GM12878 (cell line): ENCODE results near the gene LMX1B. TPM values are rescaled to one million over a fixed set of nuclear protein-coding genes. Genes with fewer than 3 reads are reported as not detected.

Experiments used
- ATAC-seq: fragments of 200-7000 bp; cut with Tn5 transposase; 3 replicates; pipeline ENCODE4 v1.9.1; 2020; ENCODE audit warnings: mild to moderate bottlenecking, moderate library complexity
- BruUV-seq: library from RNA; stranded (reverse); fragments of 400-500 nt; replicated peaks from 2 replicates; lab custom pipeline; 2021; lab: Mats Ljungman, UMichigan
- CTCF ChIA-PET: fragments of 300-600 bp; sonication (Branson Sonifier 250); formaldehyde crosslinking; extraction: SDS; loops from one replicate; lab custom pipeline; 2021; ENCODE audit warnings: inconsistent platforms; lab: Yijun Ruan, JAX
- POLR2A ChIA-PET: fragments of 350-600 bp; formaldehyde crosslinking; extraction: SDS; loops from one replicate; lab custom pipeline; 2021; ENCODE audit warnings: inconsistent platforms; lab: Charles Lee
- RAD21 ChIA-PET: fragments of 300-600 bp; sonication (Branson Sonifier 250); formaldehyde crosslinking; loops from one replicate; lab custom pipeline; 2023; ENCODE audit warnings: antibody characterized with exemption; ENCODE audit not compliant: unreplicated experiment; lab: Charles Lee
- SMC1A ChIA-PET: fragments of 300-600 bp; sonication (Branson Sonifier 250); formaldehyde crosslinking; loops from one replicate; lab custom pipeline; 2023; ENCODE audit not compliant: unreplicated experiment, uncharacterized antibody; lab: Charles Lee
- DNase-seq: peaks from one replicate; pipeline ENCODE4 v3.0.0-alpha.2; 2011; ENCODE audit warnings: low read depth, low spot score
- FAIRE-seq: peaks from 3 replicates; lab custom pipeline; 2011; peaks lifted over from hg19 to GRCh38; lab: Jason Lieb, UNC
- H2AFZ ChIP-seq: 2 replicates; pipeline ENCODE4 v1.6.0; 2011; ENCODE audit warnings: low read depth, low read length, control low read depth; ENCODE audit not compliant: control insufficient read depth
- H3K27ac ChIP-seq: 2 replicates; pipeline ENCODE4 v1.5.1; 2011; ENCODE audit warnings: control low read depth; ENCODE audit not compliant: control insufficient read depth, insufficient read depth
- H3K27me3 ChIP-seq, 2 experiments: replicated peaks in 1 of 2; 2 replicates each; pipeline versions ENCODE4 v1.6.0 to v1.6.1; 2011; ENCODE audit warnings: low read length in 1 of 2; ENCODE audit not compliant: control insufficient read depth in 2 of 2, insufficient read depth in 2 of 2
- H3K36me3 ChIP-seq, 2 experiments: 2 replicates each; pipeline ENCODE4 v1.5.1; 2011; ENCODE audit warnings: low read length in 1 of 2; ENCODE audit not compliant: control insufficient read depth in 2 of 2, insufficient read depth in 2 of 2
- H3K4me1 ChIP-seq: 2 replicates; pipeline ENCODE4 v1.6.1; 2011; ENCODE audit warnings: mild to moderate bottlenecking, low read length, moderate library complexity, mixed read lengths; ENCODE audit not compliant: control insufficient read depth, insufficient read depth
- H3K4me2 ChIP-seq: 2 replicates; pipeline ENCODE4 v1.6.0; 2011; ENCODE audit warnings: control low read depth; ENCODE audit not compliant: control insufficient read depth, insufficient read depth
- H3K4me3 ChIP-seq: fragments of 200-600 bp; sonication (generic); 2 replicates; pipeline ENCODE4 v1.5.1; 2016
- H3K79me2 ChIP-seq: 2 replicates; pipeline ENCODE4 v1.6.0; 2011; ENCODE audit warnings: low read length; ENCODE audit not compliant: control insufficient read depth, insufficient read depth
- H3K9ac ChIP-seq: 2 replicates; pipeline ENCODE4 v1.8.0; 2011; ENCODE audit warnings: low read length, control low read depth, mixed read lengths; ENCODE audit not compliant: control insufficient read depth, insufficient read depth
- H3K9me3 ChIP-seq: replicated peaks from 3 replicates; pipeline ENCODE4 v1.5.1; 2011; ENCODE audit warnings: mild to moderate bottlenecking, low read length; ENCODE audit not compliant: control insufficient read depth, insufficient read depth
- H4K20me1 ChIP-seq: 2 replicates; pipeline ENCODE4 v1.6.0; 2011; ENCODE audit not compliant: control insufficient read depth, insufficient read depth
- ATF7 ChIP-seq: fragments of 450-650 bp; IDR thresholded peaks from 2 replicates; pipeline ENCODE4 v1.6.1; 2016; ENCODE audit warnings: low read depth, mild to moderate bottlenecking
- BACH1 ChIP-seq: fragments of 450-650 bp; IDR thresholded peaks from 2 replicates; pipeline ENCODE4 v1.6.1; 2017; ENCODE audit warnings: mild to moderate bottlenecking, borderline replicate concordance
- CBX5 ChIP-seq: sonication (generic); IDR thresholded peaks from 2 replicates; pipeline ENCODE4 v1.6.1; 2016; ENCODE audit warnings: low read depth, moderate library complexity, mild to moderate bottlenecking, inconsistent platforms
- MYB ChIP-seq: fragments of 150-350 bp; IDR thresholded peaks from 2 replicates; pipeline ENCODE4 v1.6.1; 2014; ENCODE audit warnings: mild to moderate bottlenecking, low read depth, low read length, borderline replicate concordance
- POU2F2 ChIP-seq: IDR thresholded peaks from 3 replicates; pipeline ENCODE4 v1.6.1; 2011; ENCODE audit warnings: low read depth, mild to moderate bottlenecking, low read length, borderline replicate concordance
- RAD21 ChIP-seq: IDR thresholded peaks from 2 replicates; pipeline ENCODE4 v1.6.1; 2011; ENCODE audit warnings: mild to moderate bottlenecking, low read depth, low read length, moderate library complexity; ENCODE audit not compliant: insufficient read depth
- RAD51 ChIP-seq: fragments of 450-650 bp; IDR thresholded peaks from 2 replicates; pipeline ENCODE4 v1.6.1; 2016; ENCODE audit warnings: moderate library complexity, mild to moderate bottlenecking, inconsistent platforms
- SRF ChIP-seq, 2 experiments: IDR thresholded peaks; 2 replicates each; pipeline ENCODE4 v1.6.1; 2011; ENCODE audit warnings: low read depth in 2 of 2, low read length in 2 of 2, mild to moderate bottlenecking in 1 of 2, moderate library complexity in 1 of 2
- YBX1 ChIP-seq: fragments of 450-650 bp; IDR thresholded peaks from 2 replicates; pipeline ENCODE4 v1.6.1; 2016; ENCODE audit warnings: antibody characterized with exemption
- ZNF274 ChIP-seq: IDR thresholded peaks from one replicate; pipeline ENCODE4 v1.8.0; 2011; ENCODE audit not compliant: insufficient read length, insufficient read depth
- WGBS: methylation state at CpG from one replicate; pipeline ENCODE4 v1.1.6; 2016; ENCODE audit warnings: low lambda C conversion rate; ENCODE audit not compliant: insufficient replicate concordance, insufficient coverage; ENCODE audit errors: missing lambda C conversion rate; 5-methylcytosine and 5-hydroxymethylcytosine counted together
- in situ Hi-C: fragments of 300-500 bp; cut with MboI; formaldehyde crosslinking; loops from 9 replicates; pipeline ENCODE4 v1.14.3; 2018; ENCODE audit warnings: mixed read lengths
- intact Hi-C: fragments of 100-400 bp; cut with micrococcal nuclease; formaldehyde crosslinking; loops from one replicate; pipeline ENCODE4 v1.14.2; 2022; ENCODE audit not compliant: unreplicated experiment
- polyA plus RNA-seq, 11 experiments: library from polyadenylated mRNA; depleted of rRNA in 4 of 11; unstranded in 6 of 11; stranded (reverse) in 5 of 11; fragments of >200 nt; fragmentation: Nextera tagmentation in 4 of 11; fragmentation: Illumina TruSeq in 1 of 11; extraction: Ambion mirVana in 4 of 11; extraction: Trizol in 1 of 11; gene quantifications; 1 replicate in 1 of 11; 2 replicates in 10 of 11; pipeline versions ENCODE4 v1.2.1 to v1.2.3, GENCODE V29; 2011 to 2016; ENCODE audit warnings: inconsistent platforms in 2 of 11, missing spikeins in 2 of 11, low read depth in 1 of 11
- total RNA-seq, 4 experiments: library from RNA; depleted of rRNA in 3 of 4; stranded (reverse); fragments of >200 nt in 3 of 4; fragmentation: Illumina TruSeq in 1 of 4; extraction: Trizol in 1 of 4; gene quantifications; 2 replicates each; pipeline versions ENCODE4 v1.2.1 to v1.2.3, GENCODE V29; 2013 to 2021
- TF ChIP-seq, protein P1 (sequence below): fragments of 450-650 bp; IDR thresholded peaks from 2 replicates; pipeline ENCODE4 v1.6.1; 2017; ENCODE audit warnings: antibody characterized with exemption, mild to moderate bottlenecking, moderate library complexity
- TF ChIP-seq, protein P2 (sequence below): fragments of 450-650 bp; formaldehyde crosslinking; IDR thresholded peaks from 2 replicates; pipeline ENCODE4 v1.4.0; 2020; ENCODE audit warnings: mild to moderate bottlenecking, moderate library complexity
- TF ChIP-seq, protein P3 (sequence below): IDR thresholded peaks from 2 replicates; pipeline ENCODE4 v1.6.1; 2012; ENCODE audit warnings: improper control_type of control experiment, low read depth, low read length; ENCODE audit not compliant: insufficient replicate concordance

Gene LMX1B
- total and polyA plus RNA-seq, 10 of the 15 experiments (the other 5 are each of a cell fraction or from before 2014, with no cell fraction given) = not detected

DNA sequence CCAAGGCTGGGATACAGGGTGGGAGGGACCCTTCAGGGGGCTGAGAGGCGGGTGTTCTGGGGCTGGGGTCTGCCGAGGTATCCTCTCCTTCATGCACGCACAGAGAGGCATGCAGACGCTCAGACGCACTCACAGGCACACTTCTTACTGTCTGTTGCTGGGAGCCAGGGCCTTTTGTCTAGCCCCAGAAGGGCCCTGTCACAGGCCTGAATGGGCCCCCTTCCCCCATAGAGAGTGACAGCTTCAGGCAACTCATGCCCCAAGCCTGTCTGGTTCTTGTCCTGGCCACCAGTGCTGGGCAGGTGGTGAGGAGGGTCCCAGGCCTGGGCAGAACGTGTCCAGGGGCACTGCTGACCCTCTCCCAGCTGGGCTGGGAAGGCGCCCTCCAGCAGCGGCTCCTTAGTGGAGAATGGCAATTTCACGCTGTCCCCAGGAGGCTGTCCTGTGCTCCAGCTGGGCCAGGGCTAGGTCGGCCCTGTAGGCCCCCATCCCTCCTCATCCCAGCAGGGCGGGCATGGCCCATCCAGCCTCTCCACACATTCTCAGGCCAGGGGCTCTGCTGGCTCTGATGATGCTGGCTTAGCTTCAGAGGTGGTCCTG lies 45.3 kb downstream of the LMX1B start:
- H3K36me3 ChIP-seq = no peaks in the 10 kb centered on the region
- intact Hi-C loops = no loop called here
- WGBS = 42% methylated on average over 11 of the region's 11 CpGs

More for the DNA sequence above, 45.3 kb downstream of the LMX1B start:
- no peak overlapping the region for H2AFZ ChIP-seq
- ATAC-seq (no peak), FAIRE-seq (no peak)
- no peaks in the 10 kb centered on the region for H4K20me1 ChIP-seq
- H3K4me2 ChIP-seq = no peak overlapping the region
- no peaks in the 10 kb centered on the region for H3K79me2 ChIP-seq
- no peaks in the 10 kb centered on the region; the same call in 1 of the 2 replicates for H3K4me1 ChIP-seq
- RAD21 ChIA-PET = no interaction called here
- SMC1A ChIA-PET = no interaction called here
- H3K9ac ChIP-seq = no peak overlapping the region
- BruUV-seq = no TSS peak
- TF ChIP-seq BACH1 (no peak), RAD51 (no peak), YBX1 (no peak), SRF (IDR thresholded peaks at IDR 0.05; ENCODE audit: low read depth in 2 of 2, low read length in 2 of 2) (no peak), RAD21 (no peak), CBX5 (no peak), ATF7 (no peak), POU2F2 (no peak), MYB (no peak), ZNF274 (no peak)
- TF ChIP-seq, protein P1, sequence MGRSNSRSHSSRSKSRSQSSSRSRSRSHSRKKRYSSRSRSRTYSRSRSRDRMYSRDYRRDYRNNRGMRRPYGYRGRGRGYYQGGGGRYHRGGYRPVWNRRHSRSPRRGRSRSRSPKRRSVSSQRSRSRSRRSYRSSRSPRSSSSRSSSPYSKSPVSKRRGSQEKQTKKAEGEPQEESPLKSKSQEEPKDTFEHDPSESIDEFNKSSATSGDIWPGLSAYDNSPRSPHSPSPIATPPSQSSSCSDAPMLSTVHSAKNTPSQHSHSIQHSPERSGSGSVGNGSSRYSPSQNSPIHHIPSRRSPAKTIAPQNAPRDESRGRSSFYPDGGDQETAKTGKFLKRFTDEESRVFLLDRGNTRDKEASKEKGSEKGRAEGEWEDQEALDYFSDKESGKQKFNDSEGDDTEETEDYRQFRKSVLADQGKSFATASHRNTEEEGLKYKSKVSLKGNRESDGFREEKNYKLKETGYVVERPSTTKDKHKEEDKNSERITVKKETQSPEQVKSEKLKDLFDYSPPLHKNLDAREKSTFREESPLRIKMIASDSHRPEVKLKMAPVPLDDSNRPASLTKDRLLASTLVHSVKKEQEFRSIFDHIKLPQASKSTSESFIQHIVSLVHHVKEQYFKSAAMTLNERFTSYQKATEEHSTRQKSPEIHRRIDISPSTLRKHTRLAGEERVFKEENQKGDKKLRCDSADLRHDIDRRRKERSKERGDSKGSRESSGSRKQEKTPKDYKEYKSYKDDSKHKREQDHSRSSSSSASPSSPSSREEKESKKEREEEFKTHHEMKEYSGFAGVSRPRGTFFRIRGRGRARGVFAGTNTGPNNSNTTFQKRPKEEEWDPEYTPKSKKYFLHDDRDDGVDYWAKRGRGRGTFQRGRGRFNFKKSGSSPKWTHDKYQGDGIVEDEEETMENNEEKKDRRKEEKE = no peak
- TF ChIP-seq, protein P2, sequence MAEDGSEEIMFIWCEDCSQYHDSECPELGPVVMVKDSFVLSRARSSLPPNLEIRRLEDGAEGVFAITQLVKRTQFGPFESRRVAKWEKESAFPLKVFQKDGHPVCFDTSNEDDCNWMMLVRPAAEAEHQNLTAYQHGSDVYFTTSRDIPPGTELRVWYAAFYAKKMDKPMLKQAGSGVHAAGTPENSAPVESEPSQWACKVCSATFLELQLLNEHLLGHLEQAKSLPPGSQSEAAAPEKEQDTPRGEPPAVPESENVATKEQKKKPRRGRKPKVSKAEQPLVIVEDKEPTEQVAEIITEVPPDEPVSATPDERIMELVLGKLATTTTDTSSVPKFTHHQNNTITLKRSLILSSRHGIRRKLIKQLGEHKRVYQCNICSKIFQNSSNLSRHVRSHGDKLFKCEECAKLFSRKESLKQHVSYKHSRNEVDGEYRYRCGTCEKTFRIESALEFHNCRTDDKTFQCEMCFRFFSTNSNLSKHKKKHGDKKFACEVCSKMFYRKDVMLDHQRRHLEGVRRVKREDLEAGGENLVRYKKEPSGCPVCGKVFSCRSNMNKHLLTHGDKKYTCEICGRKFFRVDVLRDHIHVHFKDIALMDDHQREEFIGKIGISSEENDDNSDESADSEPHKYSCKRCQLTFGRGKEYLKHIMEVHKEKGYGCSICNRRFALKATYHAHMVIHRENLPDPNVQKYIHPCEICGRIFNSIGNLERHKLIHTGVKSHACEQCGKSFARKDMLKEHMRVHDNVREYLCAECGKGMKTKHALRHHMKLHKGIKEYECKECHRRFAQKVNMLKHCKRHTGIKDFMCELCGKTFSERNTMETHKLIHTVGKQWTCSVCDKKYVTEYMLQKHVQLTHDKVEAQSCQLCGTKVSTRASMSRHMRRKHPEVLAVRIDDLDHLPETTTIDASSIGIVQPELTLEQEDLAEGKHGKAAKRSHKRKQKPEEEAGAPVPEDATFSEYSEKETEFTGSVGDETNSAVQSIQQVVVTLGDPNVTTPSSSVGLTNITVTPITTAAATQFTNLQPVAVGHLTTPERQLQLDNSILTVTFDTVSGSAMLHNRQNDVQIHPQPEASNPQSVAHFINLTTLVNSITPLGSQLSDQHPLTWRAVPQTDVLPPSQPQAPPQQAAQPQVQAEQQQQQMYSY (CRISPR knock-in tag) = no peak
- TF ChIP-seq, protein P3, sequence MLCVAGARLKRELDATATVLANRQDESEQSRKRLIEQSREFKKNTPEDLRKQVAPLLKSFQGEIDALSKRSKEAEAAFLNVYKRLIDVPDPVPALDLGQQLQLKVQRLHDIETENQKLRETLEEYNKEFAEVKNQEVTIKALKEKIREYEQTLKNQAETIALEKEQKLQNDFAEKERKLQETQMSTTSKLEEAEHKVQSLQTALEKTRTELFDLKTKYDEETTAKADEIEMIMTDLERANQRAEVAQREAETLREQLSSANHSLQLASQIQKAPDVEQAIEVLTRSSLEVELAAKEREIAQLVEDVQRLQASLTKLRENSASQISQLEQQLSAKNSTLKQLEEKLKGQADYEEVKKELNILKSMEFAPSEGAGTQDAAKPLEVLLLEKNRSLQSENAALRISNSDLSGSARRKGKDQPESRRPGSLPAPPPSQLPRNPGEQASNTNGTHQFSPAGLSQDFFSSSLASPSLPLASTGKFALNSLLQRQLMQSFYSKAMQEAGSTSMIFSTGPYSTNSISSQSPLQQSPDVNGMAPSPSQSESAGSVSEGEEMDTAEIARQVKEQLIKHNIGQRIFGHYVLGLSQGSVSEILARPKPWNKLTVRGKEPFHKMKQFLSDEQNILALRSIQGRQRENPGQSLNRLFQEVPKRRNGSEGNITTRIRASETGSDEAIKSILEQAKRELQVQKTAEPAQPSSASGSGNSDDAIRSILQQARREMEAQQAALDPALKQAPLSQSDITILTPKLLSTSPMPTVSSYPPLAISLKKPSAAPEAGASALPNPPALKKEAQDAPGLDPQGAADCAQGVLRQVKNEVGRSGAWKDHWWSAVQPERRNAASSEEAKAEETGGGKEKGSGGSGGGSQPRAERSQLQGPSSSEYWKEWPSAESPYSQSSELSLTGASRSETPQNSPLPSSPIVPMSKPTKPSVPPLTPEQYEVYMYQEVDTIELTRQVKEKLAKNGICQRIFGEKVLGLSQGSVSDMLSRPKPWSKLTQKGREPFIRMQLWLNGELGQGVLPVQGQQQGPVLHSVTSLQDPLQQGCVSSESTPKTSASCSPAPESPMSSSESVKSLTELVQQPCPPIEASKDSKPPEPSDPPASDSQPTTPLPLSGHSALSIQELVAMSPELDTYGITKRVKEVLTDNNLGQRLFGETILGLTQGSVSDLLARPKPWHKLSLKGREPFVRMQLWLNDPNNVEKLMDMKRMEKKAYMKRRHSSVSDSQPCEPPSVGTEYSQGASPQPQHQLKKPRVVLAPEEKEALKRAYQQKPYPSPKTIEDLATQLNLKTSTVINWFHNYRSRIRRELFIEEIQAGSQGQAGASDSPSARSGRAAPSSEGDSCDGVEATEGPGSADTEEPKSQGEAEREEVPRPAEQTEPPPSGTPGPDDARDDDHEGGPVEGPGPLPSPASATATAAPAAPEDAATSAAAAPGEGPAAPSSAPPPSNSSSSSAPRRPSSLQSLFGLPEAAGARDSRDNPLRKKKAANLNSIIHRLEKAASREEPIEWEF = no peak
- TF ChIP-seq, all 136 proteins: peak for 0
- Histone ChIP-seq H3K27me3 (peaks cover 0 to 4% of the 10 kb centered on the region in 2 experiments; a peak in 2 of 4 replicates), H3K4me3 (no peak overlapping the region), H3K9me3 (no peaks in the 10 kb centered on the region), H3K27ac (no peak overlapping the region)
- DNase-seq = no peak
- CTCF ChIA-PET = no interaction called here
- POLR2A ChIA-PET = no interaction called here
- in situ Hi-C loops = no loop called here
